Mucosa of gallbladder (tissue), 1 donor: ENCODE measurements around the gene PGAM2. TPM values are rescaled to one million over a fixed set of nuclear protein-coding genes. Genes with fewer than 3 reads are reported as not detected.
"Not testable (repeated sequence)": the region's sequence is repeated elsewhere in the genome, so short reads cannot be mapped to it uniquely, and the experiment has no call there.

Source experiments
- DNase-seq: peaks from one replicate; pipeline ENCODE4 v3.0.0-alpha.2; 2020; ENCODE audit warnings: low spot score
- total RNA-seq: library from RNA; stranded (reverse); gene quantifications from one replicate; pipeline ENCODE4 v1.2.1, GENCODE V29; 2021
- donor health status: DM: no; HTN: no; CAD: no.

PGAM2 gene
- total RNA-seq, 1 donor from 2014 or later = 12.9 TPM

- not testable (repeated sequence) for DNase-seq
These were observed 35.9 kb downstream of the PGAM2 start for GRCh38 chr7:44029433-44029832.

DNA sequence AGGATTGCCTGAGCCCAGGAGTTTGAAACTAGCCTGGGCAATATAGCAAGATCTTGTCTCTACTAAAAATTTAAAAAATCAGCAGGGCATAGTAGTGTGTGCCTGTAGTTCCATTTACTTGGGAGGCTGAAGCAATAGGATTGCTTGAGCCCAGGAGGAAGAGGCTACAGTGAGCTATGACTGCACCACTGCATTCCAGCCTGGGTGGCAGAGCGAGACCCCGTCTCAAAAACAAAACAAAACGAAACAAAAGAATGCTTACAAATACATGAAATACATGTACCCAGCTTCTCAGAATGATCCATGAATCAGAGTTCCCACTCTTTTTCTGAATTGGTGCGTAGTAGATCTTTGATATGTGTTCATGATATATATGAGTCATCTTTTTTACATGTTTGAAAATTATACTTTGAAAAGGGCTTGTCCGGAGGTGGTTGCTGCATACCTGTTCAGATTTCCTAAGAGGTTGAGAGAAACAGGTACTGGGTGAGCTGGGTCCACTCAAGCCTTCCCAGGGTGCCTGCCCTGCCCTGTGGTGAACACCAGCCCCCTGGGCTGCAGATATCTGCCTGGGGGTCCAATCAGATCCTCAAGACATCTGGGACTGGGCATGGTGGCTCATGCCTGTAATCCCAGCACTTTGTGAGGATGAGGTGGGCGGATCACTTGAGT, 42.4 kb downstream of the PGAM2 start:
- DNase-seq = not testable (repeated sequence)

GRCh38 chr7:44022069-44022468, 43.3 kb downstream of the PGAM2 start:
- not testable (repeated sequence) for DNase-seq

- DNase-seq = not testable (repeated sequence)
These were observed 45.5 kb downstream of the PGAM2 start for GRCh38 chr7:44019825-44020224.

GRCh38 chr7:44018857-44019807, 46.2 kb downstream of the PGAM2 start:
- DNase-seq = peak; percentile 98

GRCh38 chr7:44015090-44015489, 50.3 kb downstream of the PGAM2 start:
- DNase-seq = not testable (repeated sequence)

Other genes with a start within 250 kb of the PGAM2 start
- gene MRPS24, start 196.1 kb downstream of the PGAM2 start, total RNA-seq = 86.3 TPM
- gene URGCP, start 159.0 kb downstream of the PGAM2 start, total RNA-seq = 38.4 TPM
- 25.4 TPM for gene UBE2D4, start 139.1 kb downstream of the PGAM2 start, total RNA-seq
- not detected for gene SPDYE1, start 67.7 kb downstream of the PGAM2 start, total RNA-seq
- gene DBNL, start 20.9 kb downstream of the PGAM2 start, total RNA-seq = 147 TPM
- gene POLM, start 17.0 kb upstream of the PGAM2 start, total RNA-seq = 44.1 TPM
- 107 TPM for gene AEBP1, start 38.8 kb upstream of the PGAM2 start, total RNA-seq
- 81.6 TPM for gene POLD2, start 58.0 kb upstream of the PGAM2 start, total RNA-seq
- gene MYL7, start 75.8 kb upstream of the PGAM2 start, total RNA-seq = not detected
- 0.95 TPM for gene GCK, start 123.9 kb upstream of the PGAM2 start, total RNA-seq
- 58.6 TPM for gene YKT6, start 135.4 kb upstream of the PGAM2 start, total RNA-seq